Measurements from ENCODE around the gene ORC2.
"Not testable (repeated sequence)": the region's sequence is repeated elsewhere in the genome, so short reads cannot be mapped to it uniquely, and the experiment has no call there.

The ORC2 gene

DNA sequence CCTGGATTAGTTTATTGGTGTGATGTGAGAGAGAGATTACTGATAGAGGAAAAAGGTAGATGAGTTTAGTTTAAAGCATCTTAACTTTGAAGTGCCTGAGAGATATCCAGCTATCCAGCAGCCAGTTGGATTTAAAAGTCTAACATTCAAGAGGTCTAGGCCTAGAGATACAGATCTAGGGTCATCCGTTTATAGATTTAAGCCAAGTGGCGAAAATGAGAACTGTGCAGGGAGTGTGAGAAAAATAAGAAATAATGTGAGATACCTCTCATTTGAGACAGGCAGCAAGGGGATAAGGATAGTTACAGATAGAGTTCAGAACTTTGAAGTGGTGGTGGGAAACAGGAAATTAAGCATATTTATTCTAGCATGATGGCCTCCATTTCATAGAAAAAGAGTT, 5.3 kb upstream of the ORC2 start:
- Histone ChIP-seq H3K9me3 (ENCODE audit: control insufficient read depth, low read length) (no peaks in the 10 kb centered on the region), H3K27ac (ENCODE audit: low read depth, low read length, severe bottlenecking) (no peak overlapping the region), H3K4me3 (ENCODE audit: extremely low read depth, insufficient read depth, low read length, poor library complexity, severe bottlenecking) (no peak overlapping the region), H3K4me1 (ENCODE audit: control insufficient read depth, insufficient read depth, low read length, poor library complexity, severe bottlenecking) (peaks cover 3% of the 10 kb centered on the region), H3K36me3 (ENCODE audit: control insufficient read depth, insufficient read depth, low read length) (no peaks in the 10 kb centered on the region)
- WGBS, 2 experiments (ENCODE audit: insufficient coverage in 2 of 2) = 83 to 96% methylated on average over 2 of the region's 2 CpGs

DNA sequence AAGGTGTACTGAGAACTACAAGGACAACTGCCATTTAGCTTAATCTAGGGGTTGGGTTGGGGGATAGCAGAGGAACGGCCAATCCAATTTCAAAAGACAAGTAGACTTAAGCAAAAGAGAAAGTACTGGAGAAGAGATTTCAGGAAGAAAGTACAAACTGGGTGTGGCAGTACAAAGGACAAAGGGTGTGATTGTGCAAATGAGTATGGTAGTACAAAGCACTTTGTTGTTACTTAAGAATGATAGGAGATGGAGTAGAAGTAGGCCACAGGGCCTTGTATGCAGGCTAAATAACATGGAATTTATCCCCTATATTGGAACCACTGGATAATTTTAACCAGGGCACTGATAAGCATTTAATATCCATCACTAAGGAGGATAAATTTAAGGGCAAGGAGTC, 4.7 kb upstream of the ORC2 start:
- H3K4me3 ChIP-seq (ENCODE audit: extremely low read depth, insufficient read depth, low read length, poor library complexity, severe bottlenecking) = no peak overlapping the region
- 91 to 100% methylated on average over 1 of the region's 1 CpG for WGBS, 2 experiments (ENCODE audit: insufficient coverage in 2 of 2)

DNA sequence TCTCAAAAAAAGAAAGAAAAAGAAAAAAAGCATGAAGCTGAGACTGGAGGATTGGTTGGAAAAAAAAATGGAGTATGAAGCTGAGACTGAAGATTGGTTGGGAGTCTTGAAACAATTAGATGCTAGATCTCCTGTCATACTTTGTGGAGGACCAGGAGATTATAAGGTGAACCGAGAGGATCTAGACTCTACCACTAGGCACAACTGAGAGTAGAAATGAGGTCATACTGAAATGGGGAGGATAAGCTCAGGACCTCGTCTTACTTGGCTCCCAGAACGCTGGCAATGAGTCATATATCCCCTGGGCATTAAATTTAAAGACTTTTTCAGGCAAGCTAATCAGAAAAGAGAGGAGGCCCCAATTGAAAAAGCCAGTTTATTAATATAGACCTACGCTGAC, 3.3 kb upstream of the ORC2 start:
- no peaks in the 10 kb centered on the region for H3K9me3 ChIP-seq (ENCODE audit: control insufficient read depth, low read length)
- H3K4me1 ChIP-seq (ENCODE audit: control insufficient read depth, insufficient read depth, low read length, poor library complexity, severe bottlenecking) = peaks cover 7% of the 10 kb centered on the region
- H3K36me3 ChIP-seq (ENCODE audit: control insufficient read depth, insufficient read depth, low read length) = no peaks in the 10 kb centered on the region
- H3K4me3 ChIP-seq (ENCODE audit: extremely low read depth, insufficient read depth, low read length, poor library complexity, severe bottlenecking) = no peak overlapping the region
- 94 to 100% methylated on average over 1 to 2 of the region's 4 CpGs for WGBS, 2 experiments (ENCODE audit: insufficient coverage in 2 of 2)
- no peak overlapping the region for H3K27ac ChIP-seq (ENCODE audit: low read depth, low read length, severe bottlenecking)

More for the DNA sequence above, 4.7 kb upstream of the ORC2 start:
- no peak overlapping the region for H3K27ac ChIP-seq (ENCODE audit: low read depth, low read length, severe bottlenecking)
- H3K4me1 ChIP-seq (ENCODE audit: control insufficient read depth, insufficient read depth, low read length, poor library complexity, severe bottlenecking) = peaks cover 3% of the 10 kb centered on the region
- no peaks in the 10 kb centered on the region for H3K9me3 ChIP-seq (ENCODE audit: control insufficient read depth, low read length)
- no peaks in the 10 kb centered on the region for H3K36me3 ChIP-seq (ENCODE audit: control insufficient read depth, insufficient read depth, low read length)

DNA sequence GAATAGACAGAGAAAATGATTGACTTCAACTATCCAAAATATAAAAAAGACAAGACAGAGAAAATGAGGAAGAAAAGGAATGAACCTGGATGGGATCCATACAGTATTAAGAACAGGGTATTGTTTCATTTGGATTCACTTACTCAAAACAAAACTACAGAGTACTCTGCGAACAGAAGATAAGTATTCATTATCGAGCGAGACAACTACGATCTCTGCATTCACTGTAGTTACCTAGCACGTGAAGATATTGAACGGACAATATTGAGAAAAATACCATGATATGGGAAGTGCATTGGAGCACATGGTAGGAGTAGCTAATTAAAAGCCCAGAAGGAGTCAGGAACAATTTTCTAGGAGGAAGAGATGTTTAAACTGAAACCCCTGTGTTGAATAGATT, 1.0 kb upstream of the ORC2 start:
- Histone ChIP-seq H3K9me3 (ENCODE audit: control insufficient read depth, low read length) (no peaks in the 10 kb centered on the region), H3K27ac (ENCODE audit: low read depth, low read length, severe bottlenecking) (no peak overlapping the region), H3K4me1 (ENCODE audit: control insufficient read depth, insufficient read depth, low read length, poor library complexity, severe bottlenecking) (peaks cover 7% of the 10 kb centered on the region), H3K4me3 (ENCODE audit: extremely low read depth, insufficient read depth, low read length, poor library complexity, severe bottlenecking) (peak overlapping the region; percentile 78), H3K36me3 (ENCODE audit: control insufficient read depth, insufficient read depth, low read length) (peaks cover 10% of the 10 kb centered on the region)
- 84% methylated on average over 6 of the region's 6 CpGs; no CpG with 5 or more reads in 1 of the 2 experiments for WGBS, 2 experiments (ENCODE audit: insufficient coverage in 2 of 2)

DNA sequence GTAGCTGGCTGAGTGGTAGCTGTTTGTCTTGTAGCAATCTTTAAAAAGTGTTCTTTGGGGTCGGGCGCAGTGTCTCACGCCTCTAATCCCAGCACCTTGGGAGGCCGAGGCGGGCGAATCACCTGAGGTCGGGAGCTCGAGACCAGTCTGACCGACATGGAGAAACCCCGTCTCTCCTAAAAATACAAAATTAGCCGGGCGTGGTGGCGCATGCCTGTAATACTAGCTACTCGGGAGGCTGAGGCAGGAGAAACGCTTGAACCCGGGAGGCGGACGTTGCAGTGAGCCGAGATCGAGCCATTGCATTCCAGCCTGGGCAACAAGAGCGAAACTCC, 425 bp upstream of the ORC2 start:
- H3K27ac ChIP-seq (ENCODE audit: low read depth, low read length, severe bottlenecking) = peak overlapping the region; percentile 86
- 2 to 18% methylated on average over 16 to 21 of the region's 21 CpGs for WGBS, 2 experiments (ENCODE audit: insufficient coverage in 2 of 2)
- H3K36me3 ChIP-seq (ENCODE audit: control insufficient read depth, insufficient read depth, low read length) = peaks cover 16% of the 10 kb centered on the region
- H3K4me3 ChIP-seq (ENCODE audit: extremely low read depth, insufficient read depth, low read length, poor library complexity, severe bottlenecking) = peak overlapping the region; percentile 78
- H3K4me1 ChIP-seq (ENCODE audit: control insufficient read depth, insufficient read depth, low read length, poor library complexity, severe bottlenecking); H3K9me3 ChIP-seq (ENCODE audit: control insufficient read depth, low read length): not testable (repeated sequence)

DNA sequence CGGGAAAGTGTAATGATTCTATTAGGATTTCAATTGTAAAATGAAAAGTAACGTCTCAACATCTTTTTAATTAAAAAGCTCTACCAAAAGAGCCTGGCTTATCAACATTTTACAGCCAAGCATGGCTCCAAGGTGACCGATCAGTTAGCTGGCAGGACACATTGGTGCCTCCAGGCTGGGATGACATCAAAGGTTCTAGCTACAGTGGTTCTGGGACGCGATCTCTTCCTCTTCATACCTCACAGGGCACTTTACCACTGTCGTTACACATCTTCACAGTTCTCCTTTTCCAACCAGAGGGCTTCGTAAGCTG, 693 bp downstream of the ORC2 start:
- H3K36me3 ChIP-seq (ENCODE audit: control insufficient read depth, insufficient read depth, low read length) = peaks cover 17% of the 10 kb centered on the region
- 3 to 6% methylated on average over 4 to 6 of the region's 7 CpGs for WGBS, 2 experiments (ENCODE audit: insufficient coverage in 2 of 2)
- H3K27ac ChIP-seq (ENCODE audit: low read depth, low read length, severe bottlenecking) = peak overlapping the region; percentile 86

DNA sequence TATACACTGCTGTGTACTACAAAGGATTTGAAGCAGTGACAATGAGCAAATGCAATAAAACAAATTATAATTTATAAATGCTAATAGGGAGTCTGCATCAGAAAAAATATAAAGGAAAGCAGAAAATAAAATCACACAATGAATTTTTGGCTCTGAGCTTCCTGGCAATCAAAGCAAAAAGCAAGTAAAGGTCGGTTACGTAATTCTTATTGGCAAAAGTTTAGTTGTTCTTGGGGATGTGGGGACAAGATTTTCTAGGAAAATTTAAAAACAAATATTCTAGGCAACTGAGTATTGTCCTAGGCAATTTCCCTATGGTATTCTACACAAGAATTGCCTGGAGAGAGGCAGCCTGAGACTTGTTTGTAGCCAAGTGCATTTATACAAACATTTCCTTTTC, 1.8 kb downstream of the ORC2 start:
- Histone ChIP-seq H3K4me1 (ENCODE audit: control insufficient read depth, insufficient read depth, low read length, poor library complexity, severe bottlenecking) (peaks cover 4% of the 10 kb centered on the region), H3K9me3 (ENCODE audit: control insufficient read depth, low read length) (no peaks in the 10 kb centered on the region), H3K4me3 (ENCODE audit: extremely low read depth, insufficient read depth, low read length, poor library complexity, severe bottlenecking) (no peak overlapping the region), H3K27ac (ENCODE audit: low read depth, low read length, severe bottlenecking) (no peak overlapping the region), H3K36me3 (ENCODE audit: control insufficient read depth, insufficient read depth, low read length) (peaks cover 23% of the 10 kb centered on the region)
- no CpG with 5 or more reads among the region's 2 CpGs for WGBS, 2 experiments (ENCODE audit: insufficient coverage in 2 of 2)

More for the DNA sequence above, 693 bp downstream of the ORC2 start:
- H3K4me1 ChIP-seq (ENCODE audit: control insufficient read depth, insufficient read depth, low read length, poor library complexity, severe bottlenecking) = peaks cover 4% of the 10 kb centered on the region
- no peaks in the 10 kb centered on the region for H3K9me3 ChIP-seq (ENCODE audit: control insufficient read depth, low read length)
- peak overlapping the region; percentile 78 for H3K4me3 ChIP-seq (ENCODE audit: extremely low read depth, insufficient read depth, low read length, poor library complexity, severe bottlenecking)

DNA sequence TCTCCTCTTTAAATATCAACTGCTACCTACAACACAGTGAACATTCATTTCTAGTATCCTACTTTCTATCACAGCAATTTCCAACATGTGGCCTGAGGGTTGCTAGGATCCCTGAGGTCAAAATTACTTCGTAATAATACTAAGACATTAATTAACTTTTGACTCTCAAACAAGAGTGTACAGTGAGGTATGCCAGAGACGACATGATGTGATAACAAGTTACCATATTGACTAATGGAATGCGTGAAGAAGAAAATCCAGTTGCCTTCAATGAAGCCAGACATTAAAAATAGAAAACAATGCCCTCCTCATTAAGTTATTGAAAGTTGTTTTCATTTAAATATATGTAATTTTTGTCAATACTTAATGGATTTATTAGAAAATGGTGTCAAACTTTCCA, 13.1 kb downstream of the ORC2 start:
- Histone ChIP-seq H3K36me3 (ENCODE audit: control insufficient read depth, insufficient read depth, low read length) (peaks cover 63% of the 10 kb centered on the region), H3K4me3 (ENCODE audit: extremely low read depth, insufficient read depth, low read length, poor library complexity, severe bottlenecking) (no peak overlapping the region), H3K9me3 (ENCODE audit: control insufficient read depth, low read length) (no peaks in the 10 kb centered on the region), H3K27ac (ENCODE audit: low read depth, low read length, severe bottlenecking) (no peak overlapping the region), H3K4me1 (ENCODE audit: control insufficient read depth, insufficient read depth, low read length, poor library complexity, severe bottlenecking) (no peaks in the 10 kb centered on the region)
- no CpG with 5 or more reads among the region's 3 CpGs for WGBS, 2 experiments (ENCODE audit: insufficient coverage in 2 of 2)

DNA sequence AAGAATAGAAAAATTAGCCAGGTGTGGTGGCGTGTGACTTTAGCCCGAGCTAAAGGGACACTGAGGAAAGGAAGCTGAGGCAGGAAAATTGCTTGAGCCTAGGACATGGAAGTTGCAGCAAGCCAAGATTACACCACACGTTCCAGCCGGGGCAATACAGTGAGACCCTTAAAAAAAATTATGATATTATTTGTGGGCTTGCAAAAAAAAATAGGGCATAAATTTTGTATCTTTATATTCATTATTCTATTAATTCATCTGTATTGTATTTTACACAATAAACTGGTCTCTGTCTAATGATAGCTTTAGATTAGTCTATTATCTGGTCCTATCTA, 18.1 kb downstream of the ORC2 start:
- Histone ChIP-seq H3K4me1 (ENCODE audit: control insufficient read depth, insufficient read depth, low read length, poor library complexity, severe bottlenecking) (no peaks in the 10 kb centered on the region), H3K4me3 (ENCODE audit: extremely low read depth, insufficient read depth, low read length, poor library complexity, severe bottlenecking) (no peak overlapping the region), H3K27ac (ENCODE audit: low read depth, low read length, severe bottlenecking) (no peak overlapping the region), H3K9me3 (ENCODE audit: control insufficient read depth, low read length) (no peaks in the 10 kb centered on the region), H3K36me3 (ENCODE audit: control insufficient read depth, insufficient read depth, low read length) (peaks cover 77% of the 10 kb centered on the region)
- WGBS, 2 experiments (ENCODE audit: insufficient coverage in 2 of 2) = 84 to 100% methylated on average over 2 of the region's 4 CpGs

DNA sequence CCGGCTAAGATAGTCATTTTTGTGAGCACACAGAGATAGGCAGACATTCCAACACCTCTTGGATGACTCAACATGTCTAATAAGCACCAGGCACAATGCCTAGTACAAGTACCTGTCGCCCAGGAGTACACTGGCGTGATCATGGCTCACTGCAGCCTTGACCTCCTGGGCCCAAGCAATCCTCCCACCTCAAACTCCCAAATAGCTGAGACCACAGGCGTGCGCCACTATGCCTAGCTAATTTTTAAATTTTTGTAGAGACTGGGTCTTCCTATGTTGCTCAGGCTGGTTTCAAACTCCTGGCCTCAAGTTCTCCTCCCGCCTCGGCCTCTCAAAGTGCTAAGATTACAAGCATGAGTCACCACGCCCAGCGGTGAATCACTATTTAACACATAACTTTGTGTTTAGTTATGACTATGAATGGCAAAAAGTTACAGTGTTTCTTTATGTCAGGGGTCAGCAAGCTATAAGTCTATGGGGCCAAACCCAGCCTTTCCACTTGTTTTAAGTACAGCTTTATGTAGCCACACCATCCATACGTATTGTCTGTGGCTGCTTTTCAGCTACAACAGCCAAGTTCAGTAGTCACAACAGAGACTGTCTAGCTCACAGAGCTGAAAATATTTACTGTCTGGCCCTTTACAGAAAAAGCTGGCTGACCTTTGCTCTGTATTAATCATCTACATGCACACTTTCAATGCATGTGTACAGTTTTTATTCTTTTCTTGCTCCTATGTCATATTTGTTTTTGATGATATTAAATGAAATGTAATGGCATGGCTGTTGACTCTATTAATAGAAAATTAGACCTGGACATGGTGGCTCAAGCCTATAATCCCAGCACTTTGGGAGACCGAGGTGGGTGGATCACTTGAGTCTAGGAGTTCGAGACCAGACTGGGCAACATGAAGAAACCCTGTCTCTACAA, 18.7 kb downstream of the ORC2 start:
- no peaks in the 10 kb centered on the region for H3K9me3 ChIP-seq (ENCODE audit: control insufficient read depth, low read length)
- WGBS, 2 experiments (ENCODE audit: insufficient coverage in 2 of 2) = 97 to 98% methylated on average over 8 of the region's 12 CpGs
- no peak overlapping the region for H3K4me3 ChIP-seq (ENCODE audit: extremely low read depth, insufficient read depth, low read length, poor library complexity, severe bottlenecking)
- peaks cover 78% of the 10 kb centered on the region for H3K36me3 ChIP-seq (ENCODE audit: control insufficient read depth, insufficient read depth, low read length)
- no peaks in the 10 kb centered on the region for H3K4me1 ChIP-seq (ENCODE audit: control insufficient read depth, insufficient read depth, low read length, poor library complexity, severe bottlenecking)
- peak overlapping the region; percentile 13 for H3K27ac ChIP-seq (ENCODE audit: low read depth, low read length, severe bottlenecking)

DNA sequence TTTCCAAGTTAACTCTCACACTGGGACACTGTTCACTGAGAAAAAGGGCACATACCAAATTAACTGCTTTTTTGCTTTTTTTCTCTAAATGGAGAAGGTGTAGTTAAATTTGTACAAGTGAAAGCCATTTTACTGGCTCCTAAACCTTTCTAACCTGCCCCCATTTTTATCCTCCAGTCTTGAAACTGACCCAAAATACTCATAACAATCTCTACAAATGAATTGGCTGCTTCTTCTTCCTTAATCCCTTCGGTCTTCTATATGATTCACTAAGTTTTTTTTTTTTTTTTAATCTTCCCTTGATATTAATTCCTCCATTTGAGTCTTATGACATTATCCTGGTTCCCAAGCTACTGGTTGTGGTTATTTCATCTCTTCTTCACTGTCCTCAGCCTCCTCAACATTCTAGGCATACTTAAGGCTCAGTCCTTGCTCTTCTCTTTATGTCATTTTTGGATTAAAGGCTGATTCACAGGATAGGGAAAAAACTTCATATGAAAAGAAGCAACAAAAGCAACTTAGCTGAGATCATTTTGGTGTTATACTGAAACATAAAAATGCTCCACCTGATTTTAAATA, 19.8 kb downstream of the ORC2 start:
- peaks cover 82% of the 10 kb centered on the region for H3K36me3 ChIP-seq (ENCODE audit: control insufficient read depth, insufficient read depth, low read length)

More for the DNA sequence above, 19.8 kb downstream of the ORC2 start:
- no peaks in the 10 kb centered on the region for H3K4me1 ChIP-seq (ENCODE audit: control insufficient read depth, insufficient read depth, low read length, poor library complexity, severe bottlenecking)
- 100% methylated on average over 1 of the region's 1 CpG; no CpG with 5 or more reads in 1 of the 2 experiments for WGBS, 2 experiments (ENCODE audit: insufficient coverage in 2 of 2)
- no peaks in the 10 kb centered on the region for H3K9me3 ChIP-seq (ENCODE audit: control insufficient read depth, low read length)
- no peak overlapping the region for H3K27ac ChIP-seq (ENCODE audit: low read depth, low read length, severe bottlenecking)
- no peak overlapping the region for H3K4me3 ChIP-seq (ENCODE audit: extremely low read depth, insufficient read depth, low read length, poor library complexity, severe bottlenecking)

Data from mesodermal cell (in vitro differentiated cells).